Stimulated activated CD8-positive, alpha-beta memory T cell treated with anti-CD3 and anti-CD28 coated beads, Interleukin-7, amount 100 ng/mL, for 24 hours (primary cell): ENCODE measurements around the gene CTXND2.
"Not testable (repeated sequence)": the region's sequence is repeated elsewhere in the genome, so short reads cannot be mapped to it uniquely, and the experiment has no call there.

ENCODE experiments used
- DNase-seq: peaks from one replicate; pipeline ENCODE4 v3.0.0-alpha.2; 2020; ENCODE audit warnings: low read depth

Gene CTXND2

DNA sequence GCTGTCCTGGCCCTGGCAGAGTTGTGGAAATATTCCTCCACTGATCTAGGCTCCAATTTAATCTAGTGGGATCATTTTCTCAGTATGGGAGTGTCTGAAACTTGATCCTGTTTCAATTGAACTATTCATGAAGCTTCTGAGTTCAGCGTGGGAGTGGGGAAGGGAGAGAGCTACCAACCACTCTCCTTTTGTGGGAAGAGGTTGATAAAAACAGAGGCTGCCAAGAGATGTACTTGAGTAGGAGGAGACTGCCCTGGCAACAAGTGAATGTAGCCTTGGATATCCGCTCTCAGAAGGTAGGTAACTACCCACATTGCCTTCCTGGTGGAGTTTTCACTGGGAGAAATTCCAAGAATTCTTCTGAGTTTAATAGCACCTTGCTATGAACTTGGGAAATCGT lies at the start of gene CTXND2:
Gene CTXND2 (plus strand): TSS at position 119 of the 400 bp plus-strand sequence. CDS start 25,179 bp downstream, outside the sequence.
- DNase-seq: no peak

DNA sequence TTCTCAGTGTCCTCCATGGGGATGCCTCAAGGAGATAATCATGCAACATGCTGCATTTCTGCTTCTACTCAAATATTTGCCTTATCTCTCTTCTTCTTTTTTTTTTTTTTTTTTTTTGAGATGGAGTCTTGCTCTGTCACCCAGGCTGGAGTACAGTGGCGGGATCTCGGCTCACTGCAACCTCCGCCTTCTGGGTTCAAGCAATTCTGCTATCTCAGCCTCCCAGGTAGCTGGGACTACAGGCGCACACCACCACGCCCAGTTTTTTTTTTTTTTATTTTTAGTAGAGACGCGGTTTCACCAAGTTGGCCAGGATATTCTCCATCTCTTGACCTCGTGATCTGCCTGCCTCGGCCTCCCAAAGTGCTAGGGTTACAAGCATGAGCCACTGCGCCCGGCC lies 46.1 kb upstream of the CTXND2 start:
- DNase-seq: not testable (repeated sequence)

DNA sequence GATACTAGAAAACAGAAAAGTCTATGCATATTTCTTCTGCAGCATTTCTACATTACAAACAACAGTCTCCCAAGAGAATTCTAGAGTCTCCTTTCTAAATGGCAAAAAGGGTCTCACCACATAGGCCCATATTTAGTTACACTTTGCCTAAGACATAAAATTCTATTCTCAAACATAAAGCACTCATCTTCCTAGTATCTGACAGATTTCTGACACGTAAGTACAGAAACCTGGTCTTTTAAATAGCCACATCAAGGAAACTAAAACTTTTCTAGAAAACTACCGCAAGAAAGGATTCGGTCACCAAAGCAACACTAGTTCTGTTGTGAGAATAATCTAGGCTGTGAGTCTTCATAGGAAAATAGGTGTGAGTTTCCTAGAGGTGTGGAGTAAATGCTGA lies 45.3 kb upstream of the CTXND2 start:
- DNase-seq: no peak

DNA sequence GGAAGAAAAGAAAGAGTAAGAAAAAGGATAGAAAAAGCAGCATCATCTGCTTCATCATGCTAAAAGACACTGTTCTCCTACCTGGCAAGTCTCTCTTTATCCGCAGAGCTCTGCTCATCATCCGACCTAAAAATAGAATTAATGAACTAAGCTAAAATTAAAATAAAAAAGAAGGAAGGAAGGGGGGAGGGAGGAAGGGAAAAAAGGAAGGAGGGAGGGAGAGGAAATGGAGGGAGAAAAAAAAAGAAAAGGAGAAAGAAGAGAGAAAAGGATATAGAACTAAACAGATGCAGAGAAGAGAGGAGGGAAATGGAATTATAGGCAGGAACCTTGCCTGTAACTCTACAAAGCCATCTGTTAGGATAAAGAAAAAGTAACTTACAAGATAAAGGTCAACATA lies 44.6 kb upstream of the CTXND2 start:
- no peak for DNase-seq

DNA sequence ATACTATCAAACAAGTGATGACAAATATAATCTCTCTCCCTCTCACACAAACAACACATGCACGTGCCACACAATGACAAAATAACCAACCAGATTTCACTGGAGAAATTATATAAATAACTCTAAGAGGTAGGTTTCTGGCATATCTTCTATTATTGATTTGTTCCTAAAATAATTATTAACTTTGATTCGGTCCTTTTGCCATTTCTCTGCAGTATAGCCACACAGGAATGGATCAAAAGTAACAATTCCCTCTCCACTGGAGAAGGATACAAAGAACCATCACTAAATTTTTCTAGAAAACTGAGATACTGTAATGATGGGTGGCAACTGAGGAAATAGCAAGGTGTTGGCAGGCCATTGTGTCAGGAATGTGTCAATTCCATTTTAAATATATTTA lies 44.0 kb upstream of the CTXND2 start:
- no peak for DNase-seq

DNA sequence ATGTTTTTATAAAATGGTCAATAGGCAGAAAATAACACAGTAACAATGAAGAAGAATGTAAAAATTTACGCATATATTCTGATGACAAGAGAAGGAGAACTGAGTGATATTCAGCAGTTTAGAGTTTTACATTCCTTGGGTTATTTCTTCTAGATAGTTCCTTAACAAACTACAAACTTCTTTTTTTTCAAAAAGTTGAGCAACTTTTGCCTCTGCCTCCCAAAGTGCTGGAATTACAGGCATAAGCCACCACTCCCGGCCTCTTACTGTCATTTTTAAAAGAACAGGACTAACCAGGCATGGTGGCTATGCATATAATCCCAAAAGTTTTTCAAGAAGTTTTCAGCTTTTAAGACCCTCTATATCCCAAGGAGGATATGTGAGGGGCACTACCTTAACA lies 43.5 kb upstream of the CTXND2 start:
- no peak for DNase-seq

DNA sequence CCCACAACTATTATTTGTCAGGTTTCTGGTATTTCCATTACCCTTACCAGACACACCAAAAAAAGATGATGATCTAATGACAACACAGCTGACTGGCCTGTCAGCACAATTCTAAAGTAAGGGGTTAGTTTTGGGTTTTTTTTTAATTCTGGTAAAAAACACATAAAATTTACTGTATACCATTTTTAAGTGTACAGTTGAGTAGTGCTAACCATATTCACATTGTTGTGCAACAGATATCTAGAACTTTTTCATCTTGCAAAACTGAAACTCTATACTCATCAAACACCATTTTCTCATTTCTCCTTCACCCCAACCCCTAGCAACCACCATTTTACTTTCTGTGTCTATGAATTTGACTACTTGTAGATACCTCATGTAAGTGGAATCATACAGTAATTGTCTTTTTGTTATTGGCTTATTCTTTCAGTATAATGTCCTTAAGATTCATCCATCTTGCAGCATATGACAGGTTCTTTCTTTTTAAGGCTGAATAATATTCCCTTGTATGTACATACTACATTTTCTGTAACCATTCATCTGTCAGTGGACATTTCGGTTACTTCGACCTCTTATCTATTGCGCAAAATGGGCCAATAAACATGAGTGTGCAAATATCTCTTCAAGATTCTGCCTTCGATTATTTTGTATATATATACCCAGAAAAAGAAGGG lies 40.3 kb upstream of the CTXND2 start:
- DNase-seq: no peak

DNA sequence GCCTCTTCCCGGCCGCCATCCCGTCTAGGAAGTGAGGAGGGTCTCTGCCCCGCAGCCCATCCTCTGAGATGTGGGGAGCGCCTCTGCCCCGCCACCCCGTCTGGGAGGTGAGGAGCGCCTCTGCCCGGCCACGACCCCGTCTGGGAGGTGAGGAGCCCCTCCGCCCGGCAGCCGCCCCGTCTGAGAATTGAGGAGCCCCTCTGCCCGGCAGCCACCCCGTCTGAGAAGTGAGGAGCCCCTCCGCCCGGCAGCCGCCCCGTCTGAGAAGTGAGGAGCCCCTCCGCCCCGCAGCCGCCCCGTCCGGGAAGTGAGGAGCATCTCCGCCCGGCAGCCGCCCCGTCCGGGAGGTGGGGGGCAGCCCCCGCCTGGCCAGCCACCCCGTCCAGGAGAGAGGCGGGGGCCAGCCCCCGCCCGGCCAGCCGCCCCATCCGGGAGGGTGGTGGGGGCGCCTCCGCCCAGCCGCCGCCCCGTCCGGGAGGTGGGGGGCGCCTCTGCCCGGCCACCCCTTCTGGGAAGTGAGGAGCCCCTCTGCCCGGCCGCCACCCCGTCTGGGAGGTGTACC lies 36.1 kb upstream of the CTXND2 start:
- not testable (repeated sequence) for DNase-seq

DNA sequence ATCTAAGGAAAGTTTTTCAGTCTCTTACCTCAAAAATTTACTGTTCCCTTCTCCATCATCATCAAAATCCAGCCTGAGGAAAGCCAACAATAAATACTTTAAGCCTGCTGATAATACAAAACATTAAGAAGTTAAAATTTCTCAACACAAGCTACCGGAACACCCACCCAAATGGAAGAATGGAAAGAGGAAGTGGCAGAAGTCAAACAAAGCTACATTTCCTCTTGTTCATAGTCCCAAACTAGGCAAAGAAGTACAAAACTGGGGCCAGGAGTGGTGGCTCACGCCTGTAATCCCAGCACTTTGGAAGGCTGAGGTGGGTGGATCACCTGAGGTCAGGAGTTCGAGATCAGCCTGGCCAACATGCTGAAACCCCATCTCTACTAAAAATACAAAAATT lies 34.2 kb upstream of the CTXND2 start:
- not testable (repeated sequence) for DNase-seq

DNA sequence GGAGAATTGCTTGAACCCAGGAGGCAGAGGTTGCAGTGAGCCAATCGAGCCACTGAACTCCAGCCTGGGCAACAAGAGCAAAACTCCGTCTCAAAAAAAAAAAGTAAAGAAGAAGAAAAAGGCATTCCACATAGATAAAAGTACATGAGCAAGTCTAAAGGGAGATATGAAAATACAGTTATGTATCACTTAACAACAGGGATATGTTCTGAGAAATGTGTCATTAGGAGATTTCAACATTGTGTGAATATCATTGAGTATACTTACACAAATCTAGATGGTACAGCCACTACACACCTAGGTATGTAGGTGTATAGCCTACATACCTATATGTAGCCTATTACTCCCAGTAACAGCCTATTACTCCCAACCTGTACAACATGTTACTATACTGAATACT lies 23.2 kb upstream of the CTXND2 start:
- no peak for DNase-seq

DNA sequence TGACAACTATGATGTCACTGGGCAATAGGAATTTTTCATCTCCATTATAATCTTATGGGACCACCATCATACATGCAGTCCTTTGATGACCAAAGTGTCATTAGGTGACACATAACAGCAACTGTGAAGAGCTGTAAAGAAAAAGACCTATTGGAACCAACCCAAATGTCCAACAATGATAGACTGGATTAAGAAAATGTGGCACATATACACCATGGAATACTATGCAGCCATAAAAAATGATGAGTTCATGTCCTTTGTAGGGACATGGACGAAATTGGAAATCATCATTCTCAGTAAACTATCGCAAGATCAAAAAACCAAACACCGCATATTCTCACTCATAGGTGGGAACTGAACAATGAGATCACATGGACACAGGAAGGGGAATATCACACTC lies 22.7 kb upstream of the CTXND2 start:
- DNase-seq: not testable (repeated sequence)

DNA sequence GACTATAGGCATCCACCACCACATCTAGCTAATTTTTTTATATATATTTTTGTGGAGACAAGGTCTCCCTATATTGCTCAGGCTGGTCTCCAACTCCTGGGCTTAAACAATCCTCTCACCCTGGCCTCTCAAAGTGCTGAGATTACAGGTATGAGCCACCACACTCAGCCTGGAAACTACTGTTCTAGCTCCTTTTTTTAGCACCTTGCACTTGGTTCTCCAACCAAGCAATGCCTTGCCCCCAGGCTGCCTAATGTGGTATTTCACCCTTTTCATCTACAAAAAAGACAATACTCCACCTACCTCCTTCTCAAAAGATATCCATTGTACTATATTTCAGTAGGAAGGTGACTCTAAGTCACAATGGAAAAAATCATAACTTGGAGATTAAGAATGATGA lies 17.3 kb upstream of the CTXND2 start:
- no peak for DNase-seq

DNA sequence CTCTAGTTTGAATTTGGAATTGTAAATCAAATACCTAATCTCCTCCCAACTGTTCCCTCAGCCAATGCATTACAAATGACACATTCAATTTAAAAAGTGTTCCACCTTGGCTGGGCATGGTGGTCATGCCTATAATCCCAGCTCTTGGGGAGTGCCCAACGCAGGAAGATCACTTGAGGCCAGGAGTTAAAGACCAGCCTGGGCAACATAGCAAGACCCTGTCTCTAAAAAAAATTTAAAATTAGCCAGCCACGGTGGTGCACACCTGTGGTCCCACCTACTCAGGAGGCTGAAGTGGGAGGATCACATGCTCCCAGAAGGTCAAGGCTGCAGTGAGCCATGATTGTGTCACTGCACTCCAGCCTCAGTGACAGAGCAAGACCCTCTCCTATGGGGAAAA lies 14.4 kb upstream of the CTXND2 start:
- DNase-seq: no peak

DNA sequence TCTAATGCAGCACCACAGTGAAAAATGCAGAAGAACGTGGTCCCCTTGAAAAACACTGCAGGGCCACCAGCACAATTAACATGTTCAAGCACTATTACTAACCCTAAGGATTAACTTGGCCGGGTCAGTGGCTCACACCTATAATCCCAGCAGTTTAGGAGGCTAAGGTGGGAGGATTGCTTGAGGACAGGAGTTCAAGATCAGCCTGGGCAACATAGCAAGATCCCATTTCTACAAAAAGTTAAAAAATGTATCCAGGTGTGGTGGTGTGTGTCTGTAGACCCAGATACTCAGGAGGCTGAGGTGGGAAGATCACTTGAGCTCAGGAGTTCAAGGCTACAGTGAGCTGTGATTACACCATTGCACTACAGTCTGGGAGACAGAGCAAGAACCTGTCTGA lies 13.4 kb upstream of the CTXND2 start:
- no peak for DNase-seq

DNA sequence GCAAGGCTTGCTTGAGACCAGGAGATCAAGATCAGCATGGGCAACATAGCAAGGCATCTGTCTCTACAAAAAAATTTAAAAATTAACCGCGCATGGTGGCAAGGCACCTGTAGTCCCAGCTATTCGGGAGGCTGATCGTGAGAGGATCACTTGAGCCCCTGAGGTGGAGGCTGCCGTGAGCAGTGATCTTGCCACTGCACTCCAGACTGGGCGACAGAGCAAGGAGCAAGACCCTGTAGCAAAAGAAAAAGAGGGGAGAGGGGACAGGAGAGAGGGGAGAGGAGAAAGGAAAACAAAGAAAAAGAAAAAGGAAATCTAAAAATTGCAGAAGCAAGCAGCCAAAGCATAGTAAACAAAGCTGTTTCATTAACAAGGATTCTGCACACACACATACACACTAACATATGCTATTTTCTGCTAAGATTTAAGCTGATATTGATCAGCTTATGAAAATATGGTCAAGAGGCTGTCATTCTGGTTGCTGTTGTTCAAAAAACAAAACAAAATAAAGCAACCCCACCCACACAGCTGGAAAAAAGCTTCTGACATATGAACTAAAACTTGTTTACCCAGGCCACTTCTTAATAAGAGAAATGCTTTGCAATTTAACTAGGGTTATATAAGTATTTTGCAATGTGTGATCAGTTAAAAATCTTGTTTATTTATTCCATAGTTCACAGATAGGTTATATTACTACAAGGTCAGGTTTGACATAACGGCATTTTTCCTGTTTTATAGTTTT lies 12.3 kb upstream of the CTXND2 start:
- no peak for DNase-seq

DNA sequence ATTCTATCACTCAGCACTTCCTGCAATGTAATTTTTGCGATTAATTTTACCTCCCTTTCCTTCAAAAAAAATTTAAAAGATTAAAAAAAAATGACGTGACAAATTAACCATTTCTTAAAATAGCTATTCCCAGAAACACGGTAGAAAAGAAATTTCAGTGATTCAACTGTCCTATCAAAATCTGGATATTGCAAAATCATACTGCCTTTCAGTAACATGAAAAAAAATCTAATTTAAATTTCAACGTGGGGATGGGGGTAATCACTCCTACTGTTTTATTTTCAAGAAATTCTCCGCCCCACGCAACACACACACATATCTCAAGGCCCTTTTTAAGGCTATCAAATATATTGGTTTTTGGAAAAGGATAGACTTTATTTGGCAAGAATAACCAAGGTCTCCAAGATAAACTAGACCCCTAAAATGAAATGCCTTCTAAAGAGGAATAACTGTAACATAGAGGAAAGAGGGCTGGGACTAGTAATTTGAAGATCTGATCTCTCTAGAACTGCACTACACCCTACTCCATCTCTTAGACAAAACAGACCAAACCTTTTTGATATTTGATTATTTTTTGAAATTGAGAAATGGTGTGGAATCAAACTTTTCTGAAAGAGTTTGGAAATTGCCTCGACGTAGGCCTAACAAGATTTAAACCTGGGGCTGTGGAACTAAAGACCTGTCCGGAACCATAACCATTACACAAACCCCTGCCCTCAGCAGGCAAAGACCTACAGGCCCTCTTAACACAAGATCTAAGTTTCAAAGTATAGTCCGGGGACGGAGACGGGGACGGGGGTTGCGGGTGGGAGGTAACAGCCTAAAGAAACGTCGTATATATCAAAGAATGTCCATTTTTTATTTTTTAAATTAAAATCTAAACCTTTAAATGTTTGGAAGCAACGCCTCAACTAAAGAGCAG lies 11.5 kb upstream of the CTXND2 start:
- DNase-seq: no peak

DNA sequence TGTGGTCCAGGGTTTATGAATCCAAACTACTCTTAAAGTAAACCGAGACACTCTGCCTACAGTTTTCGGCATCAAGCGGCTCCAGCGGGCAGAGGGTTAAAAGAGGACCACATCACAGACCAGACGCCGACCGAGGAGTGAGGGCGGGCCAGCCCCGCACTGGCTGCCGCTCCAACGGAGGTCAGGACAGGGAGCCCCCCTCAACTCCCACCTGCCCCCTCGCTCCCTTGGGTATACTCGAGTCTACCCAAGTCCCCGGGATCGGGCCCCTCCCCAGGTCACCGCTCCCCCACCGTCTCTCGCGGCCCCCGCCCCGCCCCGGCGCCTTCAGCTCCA lies 10.8 kb upstream of the CTXND2 start:
- no peak for DNase-seq

DNA sequence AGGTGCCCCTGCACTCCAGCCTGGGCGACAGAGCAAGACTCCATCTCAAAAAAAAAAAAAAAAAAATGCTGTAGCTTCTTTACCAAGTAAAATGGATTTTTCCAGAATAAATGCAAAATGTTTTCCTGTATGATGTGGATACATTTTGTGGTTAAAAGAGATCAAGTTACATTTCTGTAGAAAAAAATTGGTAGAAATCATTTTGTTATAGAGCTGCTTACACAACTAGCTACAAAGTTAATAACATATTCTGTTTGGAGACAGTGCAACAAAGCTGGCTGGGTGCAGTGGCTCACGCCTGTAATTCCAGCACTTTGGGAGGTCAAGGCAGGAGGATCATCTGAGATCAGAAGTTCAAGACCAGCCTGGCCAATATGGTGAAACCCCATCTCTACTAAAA lies 8.0 kb upstream of the CTXND2 start:
- DNase-seq: not testable (repeated sequence)

DNA sequence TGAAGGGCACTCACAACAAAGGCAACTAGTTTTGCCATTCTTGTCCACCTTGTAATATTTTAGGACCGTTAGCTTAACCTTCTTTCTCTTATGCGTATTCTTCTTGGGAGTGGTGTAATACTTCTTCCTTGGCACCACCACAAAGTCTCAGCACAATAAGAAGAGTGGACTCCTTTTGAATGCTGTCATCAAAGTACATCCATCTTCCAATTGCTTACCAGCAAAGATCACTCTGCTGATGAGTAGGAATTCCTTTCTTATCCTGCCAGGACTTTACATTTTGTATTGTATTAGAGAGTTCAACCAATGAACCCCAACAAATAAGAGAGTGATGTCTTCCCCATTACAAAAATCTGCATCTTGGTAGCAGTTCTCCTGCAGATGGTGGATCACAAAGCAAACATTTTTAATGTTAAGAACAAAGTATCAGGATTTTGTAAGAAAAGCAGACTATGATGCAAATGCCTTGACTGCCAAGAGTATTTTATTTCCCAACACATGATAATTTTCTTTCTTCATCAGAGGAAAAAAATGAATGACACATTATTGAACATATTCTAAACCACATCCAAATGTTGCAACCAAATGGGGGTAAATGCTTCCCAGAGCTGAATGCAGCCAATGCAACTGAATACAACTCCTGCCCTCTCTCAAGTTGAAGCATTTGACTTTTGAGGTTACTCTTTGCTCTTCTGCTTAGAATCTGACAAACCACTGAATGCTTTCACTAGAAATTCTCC lies 5.4 kb upstream of the CTXND2 start:
- no peak for DNase-seq

DNA sequence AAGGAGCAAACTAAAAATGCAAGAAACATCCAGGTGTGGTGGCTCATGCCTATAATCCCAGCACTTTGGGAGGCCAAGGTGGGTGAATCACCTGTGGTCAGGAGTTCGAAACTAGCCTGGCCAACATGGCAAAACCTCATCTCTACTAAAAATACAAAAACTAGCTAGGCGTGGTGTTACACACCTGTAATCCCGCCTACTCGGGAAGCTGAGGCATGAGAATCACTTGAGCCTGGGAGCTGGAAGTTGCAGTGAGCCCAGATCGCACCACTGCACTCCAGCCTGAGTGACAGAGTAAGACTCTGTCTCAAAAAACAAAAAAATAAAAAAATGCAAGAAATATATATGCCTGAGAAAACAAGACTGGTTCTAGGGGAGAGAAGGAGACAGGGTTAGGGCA lies 3.8 kb upstream of the CTXND2 start:
- DNase-seq: not testable (repeated sequence)

DNA sequence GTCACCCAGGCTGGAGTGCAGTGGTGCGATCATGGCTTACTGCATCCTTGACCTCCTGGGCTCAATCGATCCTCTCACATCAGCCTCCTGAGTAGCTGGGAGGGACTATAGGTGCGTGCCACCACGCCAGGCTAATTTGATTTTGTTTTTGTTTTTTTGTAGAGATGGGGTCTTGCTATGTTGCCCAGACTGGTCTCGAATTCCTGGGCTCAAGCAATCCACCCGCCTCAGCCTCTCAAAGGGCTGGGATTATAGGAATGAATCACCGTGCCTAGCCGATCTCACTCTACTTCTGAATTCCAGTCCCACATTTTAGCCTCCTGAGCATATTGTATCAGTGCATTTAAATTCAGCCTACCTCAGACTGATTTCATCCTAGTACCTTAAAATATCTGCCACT lies 1.8 kb downstream of the CTXND2 start:
- DNase-seq: no peak

DNA sequence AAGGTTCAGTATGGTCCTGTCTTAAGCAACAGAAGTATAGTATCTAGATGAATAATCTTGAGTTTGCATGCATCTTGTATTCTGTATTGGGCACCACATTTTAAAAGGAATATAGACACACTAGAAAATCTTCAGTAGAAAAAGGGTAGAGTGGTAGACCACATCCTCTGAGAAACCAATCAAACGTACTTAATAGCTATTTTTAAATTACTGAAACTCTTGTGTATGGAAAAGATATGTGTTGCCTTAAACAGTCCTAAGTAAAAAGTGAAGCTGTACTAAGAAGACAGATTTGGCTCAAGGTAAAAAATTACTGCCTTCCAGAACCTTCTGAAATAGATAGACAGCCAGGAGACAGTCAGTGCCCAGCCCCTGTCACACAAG lies 3.1 kb downstream of the CTXND2 start:
- DNase-seq: no peak
